DND-41 (cell line): ENCODE measurements around the gene C6orf120.
A peak's percentile ranks its signal among the peaks of the same experiment; 100 is the strongest.

Experiments used
- ATAC-seq: fragments of 200-7000 bp; cut with Tn5 transposase; 3 replicates; pipeline ENCODE4 v1.9.1; 2021; ENCODE audit warnings: low read depth; ENCODE audit not compliant: insufficient read depth
- DNase-seq: peaks from one replicate; pipeline ENCODE4 v3.0.0-alpha.2; 2020
- H2AFZ ChIP-seq: 2 replicates; pipeline ENCODE4 v1.6.0; 2012; ENCODE audit warnings: low read depth, low read length
- H3K27ac ChIP-seq: 2 replicates; pipeline ENCODE4 v1.5.1; 2012; ENCODE audit warnings: low read length, inconsistent platforms
- H3K27me3 ChIP-seq: fragments of 200-600 bp; sonication (generic); 2 replicates; pipeline ENCODE4 v1.6.0; 2012; ENCODE audit warnings: low read length, mild to moderate bottlenecking, inconsistent platforms; ENCODE audit not compliant: insufficient read depth, poor library complexity
- H3K36me3 ChIP-seq: 2 replicates; pipeline ENCODE4 v1.5.1; 2012; ENCODE audit warnings: low read length, inconsistent platforms; ENCODE audit not compliant: insufficient read depth
- H3K4me1 ChIP-seq: 2 replicates; pipeline ENCODE4 v1.5.1; 2012; ENCODE audit warnings: mild to moderate bottlenecking, low read length; ENCODE audit not compliant: insufficient read depth
- H3K4me2 ChIP-seq: 2 replicates; pipeline ENCODE4 v1.6.0; 2012; ENCODE audit warnings: mild to moderate bottlenecking, moderate library complexity, low read length, inconsistent platforms; ENCODE audit not compliant: insufficient read depth
- H3K4me3 ChIP-seq, 2 experiments: fragments of 200-600 bp in 1 of 2; shearing (Covaris generic) in 1 of 2; 2 replicates each; pipeline ENCODE4 v1.5.1; 2012 to 2016; ENCODE audit warnings: inconsistent platforms in 2 of 2, low read length in 2 of 2, mild to moderate bottlenecking in 2 of 2, low read depth in 1 of 2, moderate library complexity in 1 of 2
- H3K79me2 ChIP-seq: 2 replicates; pipeline ENCODE4 v1.6.0; 2012; ENCODE audit warnings: low read length, inconsistent platforms; ENCODE audit not compliant: insufficient read depth
- H3K9ac ChIP-seq: 2 replicates; pipeline ENCODE4 v1.6.0; 2012; ENCODE audit warnings: low read depth, mild to moderate bottlenecking, inconsistent platforms, low read length, moderate library complexity
- H3K9me3 ChIP-seq: 2 replicates; pipeline ENCODE4 v1.5.1; 2012; ENCODE audit warnings: low read length, moderate library complexity, mild to moderate bottlenecking, inconsistent platforms; ENCODE audit not compliant: insufficient read depth, severe bottlenecking
- H4K20me1 ChIP-seq: 2 replicates; pipeline ENCODE4 v1.6.0; 2012; ENCODE audit warnings: low read length; ENCODE audit not compliant: insufficient read depth
- EZH2 ChIP-seq: IDR thresholded peaks from 3 replicates; pipeline ENCODE4 v1.6.1; 2012; ENCODE audit warnings: borderline replicate concordance, low read depth, mild to moderate bottlenecking, moderate library complexity, low read length, inconsistent platforms; ENCODE audit not compliant: severe bottlenecking
- TF ChIP-seq, protein P1 (sequence below): IDR thresholded peaks from 2 replicates; pipeline ENCODE4 v1.5.1; 2012; ENCODE audit warnings: borderline replicate concordance, low read length, moderate library complexity, mild to moderate bottlenecking; ENCODE audit not compliant: poor library complexity, severe bottlenecking; ENCODE audit errors: extremely low read depth

The C6orf120 gene

DNA sequence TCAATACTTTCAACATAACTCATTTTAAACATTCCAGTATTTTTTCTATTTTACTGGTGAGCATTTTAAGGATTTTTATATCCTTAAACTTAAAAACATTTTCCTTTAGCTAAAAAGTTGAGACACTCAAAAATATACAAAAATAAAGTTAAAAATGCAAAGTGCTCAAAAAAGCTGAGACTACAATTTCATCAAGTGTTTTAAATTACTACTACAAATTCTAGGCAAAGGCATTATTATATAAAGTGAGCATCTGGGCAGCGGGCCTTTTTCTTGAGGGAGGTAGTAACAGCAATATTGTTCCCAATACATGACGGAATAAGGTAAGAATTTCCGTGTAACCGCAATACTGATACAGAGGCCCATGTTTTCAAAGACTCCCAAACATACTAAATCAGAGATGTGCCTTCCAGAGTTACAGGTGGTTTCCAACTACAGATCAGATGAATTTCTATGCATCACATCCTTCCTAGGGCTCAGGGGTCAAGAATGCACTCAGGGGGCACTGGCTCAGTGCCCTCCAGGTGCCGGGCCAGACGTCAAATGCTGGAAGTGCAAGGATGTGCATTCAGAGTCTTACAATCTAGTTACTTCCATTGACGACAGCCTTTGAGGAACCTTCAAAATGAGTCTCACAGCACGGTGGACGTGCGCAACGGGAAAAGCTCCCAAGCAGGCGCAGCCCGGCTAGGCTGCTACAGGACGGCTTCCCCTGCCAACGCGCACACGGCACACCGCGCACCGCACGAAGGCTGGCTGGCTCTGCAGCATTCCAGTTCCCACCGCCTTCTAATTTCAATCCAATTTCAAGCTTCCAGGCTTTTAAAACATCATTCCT lies 20.7 kb downstream of the C6orf120 start:
- H3K79me2 ChIP-seq, result peaks cover 58% of the 10 kb centered on the region
- peak overlapping the region; percentile 81 for H3K27ac ChIP-seq
- H3K9ac ChIP-seq, result peak overlapping the region; percentile 84
- peak; percentile 47 for DNase-seq
- H3K4me2 ChIP-seq, result peak overlapping the region; percentile 91
- peaks cover 24% of the 10 kb centered on the region for H4K20me1 ChIP-seq
- peak overlapping the region; percentile 48 to 74 for H3K4me3 ChIP-seq
- TF ChIP-seq, protein P1, sequence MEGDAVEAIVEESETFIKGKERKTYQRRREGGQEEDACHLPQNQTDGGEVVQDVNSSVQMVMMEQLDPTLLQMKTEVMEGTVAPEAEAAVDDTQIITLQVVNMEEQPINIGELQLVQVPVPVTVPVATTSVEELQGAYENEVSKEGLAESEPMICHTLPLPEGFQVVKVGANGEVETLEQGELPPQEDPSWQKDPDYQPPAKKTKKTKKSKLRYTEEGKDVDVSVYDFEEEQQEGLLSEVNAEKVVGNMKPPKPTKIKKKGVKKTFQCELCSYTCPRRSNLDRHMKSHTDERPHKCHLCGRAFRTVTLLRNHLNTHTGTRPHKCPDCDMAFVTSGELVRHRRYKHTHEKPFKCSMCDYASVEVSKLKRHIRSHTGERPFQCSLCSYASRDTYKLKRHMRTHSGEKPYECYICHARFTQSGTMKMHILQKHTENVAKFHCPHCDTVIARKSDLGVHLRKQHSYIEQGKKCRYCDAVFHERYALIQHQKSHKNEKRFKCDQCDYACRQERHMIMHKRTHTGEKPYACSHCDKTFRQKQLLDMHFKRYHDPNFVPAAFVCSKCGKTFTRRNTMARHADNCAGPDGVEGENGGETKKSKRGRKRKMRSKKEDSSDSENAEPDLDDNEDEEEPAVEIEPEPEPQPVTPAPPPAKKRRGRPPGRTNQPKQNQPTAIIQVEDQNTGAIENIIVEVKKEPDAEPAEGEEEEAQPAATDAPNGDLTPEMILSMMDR, result no peak
- no peak for TF ChIP-seq EZH2
- H3K9me3 ChIP-seq, result no peaks in the 10 kb centered on the region
- peaks cover 42% of the 10 kb centered on the region for H3K4me1 ChIP-seq
- ATAC-seq, result peak; percentile 52
- no peaks in the 10 kb centered on the region for H3K27me3 ChIP-seq
- H2AFZ ChIP-seq, result peak overlapping the region; percentile 82
- peaks cover 17% of the 10 kb centered on the region for H3K36me3 ChIP-seq

DNA sequence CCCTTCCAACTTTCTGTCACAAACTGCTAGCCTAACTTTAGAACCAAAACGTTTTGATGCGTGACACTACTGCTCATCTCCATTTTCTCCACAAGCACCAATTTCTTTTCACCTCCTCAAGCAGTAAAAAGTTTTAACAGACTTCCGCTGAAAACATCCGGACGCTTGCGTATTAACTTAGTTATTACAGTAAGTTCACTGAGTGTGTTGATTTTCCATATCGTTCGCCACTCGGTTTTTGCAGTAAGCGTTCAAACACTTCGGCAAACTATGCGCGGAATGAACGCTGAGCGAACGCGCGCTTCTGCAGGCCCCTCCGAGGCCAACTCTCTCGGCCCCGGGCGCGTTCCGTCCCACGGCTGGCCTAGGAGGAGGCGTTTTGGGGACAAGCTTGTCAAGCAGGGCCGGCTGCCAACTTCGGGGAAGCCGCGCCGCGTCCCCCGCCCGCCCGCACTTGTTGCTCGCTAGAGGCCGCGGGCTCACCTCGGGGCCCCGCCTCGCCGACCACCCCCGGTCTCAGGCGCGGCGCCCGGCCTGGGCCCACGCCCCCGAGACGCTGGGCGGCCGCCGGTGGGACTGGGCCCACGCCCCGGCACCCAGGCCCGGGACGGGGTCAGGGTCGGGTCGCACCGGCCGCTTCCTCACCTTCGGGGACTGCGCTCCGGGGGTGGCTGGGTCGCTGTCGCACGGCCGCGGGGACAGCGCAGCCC lies 21.4 kb downstream of the C6orf120 start:
- H3K79me2 ChIP-seq, result peaks cover 53% of the 10 kb centered on the region

DNA sequence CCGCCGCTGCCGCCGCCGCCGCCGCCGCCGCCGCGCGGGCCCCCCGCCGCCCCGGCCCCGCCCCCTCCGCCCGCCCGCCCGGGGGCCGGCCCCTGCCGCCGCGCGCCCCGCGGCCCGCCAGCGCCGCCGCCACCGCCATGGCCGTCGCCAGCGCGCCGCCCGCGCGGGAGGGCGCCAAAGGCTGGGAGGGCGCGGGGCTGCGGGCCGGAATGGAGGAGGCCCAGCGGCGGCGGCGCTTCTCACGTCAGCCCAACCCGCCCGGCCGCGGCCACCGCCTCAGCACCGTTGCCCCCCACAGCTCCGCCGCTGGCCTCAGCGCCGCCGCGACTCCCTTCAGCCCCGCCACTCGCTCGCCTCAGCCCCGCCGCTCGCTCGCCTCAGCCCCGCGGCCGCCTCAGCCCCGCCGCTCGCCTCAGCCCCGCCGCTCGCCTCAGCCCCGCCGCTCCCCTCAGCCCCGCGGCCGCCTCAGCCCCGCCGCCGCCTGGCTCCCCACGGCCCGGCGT lies 22.1 kb downstream of the C6orf120 start:
- no peak overlapping the region for H3K27ac ChIP-seq
- TF ChIP-seq, protein P1, result no peak
- TF ChIP-seq EZH2, result no peak
- H4K20me1 ChIP-seq, result peaks cover 21% of the 10 kb centered on the region
- ATAC-seq (peak; percentile 17), DNase-seq (no peak)
- H3K27me3 ChIP-seq, result no peaks in the 10 kb centered on the region
- H3K4me3 ChIP-seq, result peak overlapping the region in 1 of 2 experiments; percentile 56; a peak in 2 of 4 replicates
- H3K9ac ChIP-seq, result peak overlapping the region; percentile 71
- H2AFZ ChIP-seq, result peak overlapping the region; percentile 56; the same call in 1 of the 2 replicates
- peaks cover 46% of the 10 kb centered on the region for H3K79me2 ChIP-seq
- peak overlapping the region; percentile 45; the same call in 1 of the 2 replicates for H3K4me2 ChIP-seq
- no peaks in the 10 kb centered on the region for H3K9me3 ChIP-seq
- peaks cover 3% of the 10 kb centered on the region for H3K36me3 ChIP-seq
- peaks cover 39% of the 10 kb centered on the region for H3K4me1 ChIP-seq

More for the DNA sequence above, 21.4 kb downstream of the C6orf120 start:
- Histone ChIP-seq H3K4me2 (peak overlapping the region; percentile 91), H3K27me3 (no peaks in the 10 kb centered on the region), H4K20me1 (peaks cover 22% of the 10 kb centered on the region), H3K36me3 (peaks cover 9% of the 10 kb centered on the region), H3K4me3 (peak overlapping the region; percentile 48 to 74), H2AFZ (peak overlapping the region; percentile 82), H3K27ac (peak overlapping the region; percentile 81), H3K9ac (peak overlapping the region; percentile 84), H3K9me3 (no peaks in the 10 kb centered on the region), H3K4me1 (peaks cover 40% of the 10 kb centered on the region)
- DNase-seq, result peak; percentile 60
- peak; percentile 42 for ATAC-seq
- TF ChIP-seq EZH2, result no peak
- TF ChIP-seq, protein P1, result no peak
